Fibroblast of skin of abdomen (primary cell): ENCODE data around the gene FTO.

Source experiments
- DNase-seq: peaks from one replicate; pipeline ENCODE4 v3.0.0-alpha.2; 2013

Gene FTO

DNA sequence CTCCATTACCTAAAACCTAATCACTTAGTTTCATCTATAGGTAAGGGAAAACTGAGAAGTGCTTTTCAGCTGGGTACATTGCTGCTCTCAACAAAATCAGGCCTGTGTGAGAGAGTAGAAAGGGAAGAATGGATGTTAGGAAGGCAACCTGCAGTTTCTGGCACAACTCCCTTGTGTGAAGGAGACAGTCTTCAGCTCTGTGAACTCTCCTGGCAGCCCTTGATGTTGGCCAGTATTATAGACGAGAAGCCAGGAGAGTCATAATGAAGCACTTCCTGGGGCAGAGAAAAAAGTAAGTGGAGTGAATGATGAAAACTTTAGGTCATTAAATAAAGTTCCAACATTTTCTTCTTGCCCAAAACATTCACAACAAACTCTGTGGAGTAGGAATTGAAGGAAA, 322.5 kb downstream of the FTO start:
- DNase-seq, result no peak

DNA sequence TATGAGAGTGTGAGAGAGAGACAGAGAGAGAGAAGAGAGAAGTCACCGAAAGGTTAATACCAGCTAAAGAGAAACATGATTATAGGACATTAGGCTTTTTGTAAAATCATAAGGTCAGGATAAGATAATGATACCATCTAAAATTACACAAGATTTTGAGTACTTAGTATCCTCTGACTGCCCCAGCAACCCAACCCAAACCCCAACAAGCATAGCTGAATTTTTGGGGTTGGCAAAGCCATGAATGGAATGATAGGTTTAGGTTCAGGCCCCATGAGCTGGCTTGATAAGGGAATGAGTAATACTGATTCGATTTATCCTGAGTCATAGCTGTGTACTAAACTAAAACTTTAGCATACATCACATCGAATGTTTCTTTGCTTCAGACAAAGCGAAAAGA, 323.1 kb downstream of the FTO start:
- peak; percentile 75 for DNase-seq

DNA sequence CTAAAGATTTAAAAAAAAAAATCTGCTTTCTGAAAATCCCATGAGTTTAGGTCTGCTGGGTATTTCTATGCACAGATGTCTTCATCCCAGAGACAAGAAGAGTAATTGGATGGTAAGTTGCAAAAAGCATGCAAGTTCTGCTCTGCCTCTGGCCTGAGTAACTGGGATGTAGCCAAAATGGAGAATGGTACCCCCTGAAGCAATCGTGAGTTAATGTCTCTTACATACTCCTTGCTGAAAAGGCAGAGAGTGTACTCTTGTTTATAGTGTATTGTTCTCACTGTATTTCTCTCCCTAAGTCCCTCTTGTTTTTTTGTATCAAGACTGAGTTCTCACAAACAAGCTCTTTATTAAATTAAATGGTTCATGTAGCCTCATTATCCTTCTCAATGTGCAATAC, 323.6 kb downstream of the FTO start:
- DNase-seq, result no peak

DNA sequence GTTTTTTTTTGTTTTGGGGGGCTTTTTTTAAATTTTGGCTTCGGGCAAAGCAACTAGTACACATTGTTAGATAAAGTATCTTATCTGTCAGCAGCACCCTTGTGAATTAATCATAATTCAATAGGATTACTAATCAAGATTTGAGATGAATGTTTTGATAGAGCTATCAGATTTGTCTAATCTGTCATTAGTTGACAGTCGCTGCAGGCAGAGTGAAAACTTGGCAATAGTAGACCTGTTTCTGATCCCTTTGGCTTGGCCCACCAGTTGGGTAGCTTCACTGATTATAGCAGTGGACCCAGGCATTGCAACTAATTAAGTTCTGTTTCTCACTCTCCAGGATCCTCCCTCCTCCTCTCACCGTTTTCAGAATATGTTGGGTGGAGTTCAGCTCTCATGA, 324.0 kb downstream of the FTO start:
- no peak for DNase-seq

DNA sequence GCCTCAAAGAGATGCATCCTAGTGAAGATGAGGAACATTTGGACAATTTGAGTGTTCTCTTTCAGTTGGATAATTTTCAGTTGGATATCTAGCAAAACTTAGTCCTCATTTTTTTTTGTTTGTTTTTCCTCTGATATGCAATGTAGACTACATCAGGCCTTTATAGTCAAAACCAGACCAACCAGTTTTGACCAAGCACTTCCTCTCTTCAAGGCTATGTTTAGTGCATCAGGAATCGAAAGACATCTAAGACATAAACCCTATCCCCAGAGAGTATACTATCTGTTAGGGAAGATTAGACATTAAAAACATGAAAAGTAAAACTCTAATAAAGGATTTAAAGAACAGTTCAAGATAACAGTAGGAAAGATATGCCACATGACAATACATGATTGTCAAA, 326.5 kb downstream of the FTO start:
- DNase-seq, result no peak

DNA sequence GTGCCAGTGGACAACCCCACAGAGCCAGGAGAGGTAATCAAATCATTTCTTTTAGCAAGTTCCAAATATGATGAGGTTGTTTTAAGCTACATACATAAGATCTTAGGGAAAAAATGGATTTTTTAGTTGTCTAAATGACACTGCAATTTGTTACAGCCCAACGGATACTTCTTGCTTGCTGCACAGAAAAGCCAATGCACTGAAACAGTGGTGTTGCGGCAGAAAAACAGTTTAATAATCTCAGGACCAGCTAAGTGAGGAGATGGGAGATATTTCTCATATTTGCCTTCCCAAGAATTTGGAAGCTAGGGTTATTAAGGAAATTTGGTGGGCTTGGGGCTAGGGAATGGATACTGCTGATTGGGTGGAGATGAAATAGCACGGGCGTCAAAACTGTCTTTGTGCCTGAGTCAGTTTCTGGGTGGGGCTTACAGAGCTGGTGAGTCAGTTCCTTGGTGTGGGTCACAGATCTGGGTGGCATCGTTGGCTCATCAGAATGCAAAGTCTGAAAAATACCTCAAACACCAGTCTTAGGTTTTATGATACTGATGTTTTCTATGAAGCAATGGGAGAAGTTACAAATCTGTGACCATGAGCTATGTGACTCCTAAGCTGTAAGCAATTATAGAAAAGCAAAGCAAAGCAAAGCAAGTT, 327.3 kb downstream of the FTO start:
- DNase-seq, result no peak

DNA sequence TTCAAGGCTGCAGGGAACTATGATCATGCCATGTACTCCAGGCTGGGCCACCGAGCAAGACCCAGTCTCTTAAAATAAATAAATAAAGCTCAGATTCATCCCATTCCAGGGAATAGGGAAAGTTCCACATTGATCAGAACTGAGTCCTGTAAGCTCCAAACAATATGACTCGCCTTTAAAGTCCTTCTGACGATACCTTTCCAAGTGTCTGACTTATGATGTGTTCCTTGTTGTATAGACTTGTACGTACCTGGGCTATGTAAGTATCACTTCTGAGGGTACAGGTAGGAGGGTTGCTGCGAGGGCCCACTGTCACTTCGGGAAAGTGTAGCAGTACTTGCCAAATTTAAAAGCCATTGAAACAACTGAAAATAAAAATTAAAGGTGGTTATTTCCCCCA, 329.8 kb downstream of the FTO start:
- no peak for DNase-seq

DNA sequence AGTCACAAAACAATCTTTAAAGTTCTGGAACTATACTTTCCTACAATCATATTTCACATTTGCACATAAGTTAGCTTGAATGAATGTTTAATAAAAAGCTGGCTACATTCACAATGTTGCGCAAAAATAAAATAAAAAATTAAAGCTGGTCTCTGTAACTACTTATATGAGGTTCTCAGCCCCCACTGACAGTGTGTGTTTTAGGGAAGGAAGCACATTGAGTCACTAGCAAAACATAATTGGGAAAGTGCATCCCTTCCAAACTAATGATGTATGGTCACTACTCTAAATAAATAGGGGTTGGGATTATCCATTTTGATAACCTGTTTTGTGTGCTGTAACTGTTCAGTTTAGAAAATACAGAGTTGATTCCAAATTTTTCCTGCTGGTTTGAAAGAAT, 330.7 kb downstream of the FTO start:
- DNase-seq, result no peak

DNA sequence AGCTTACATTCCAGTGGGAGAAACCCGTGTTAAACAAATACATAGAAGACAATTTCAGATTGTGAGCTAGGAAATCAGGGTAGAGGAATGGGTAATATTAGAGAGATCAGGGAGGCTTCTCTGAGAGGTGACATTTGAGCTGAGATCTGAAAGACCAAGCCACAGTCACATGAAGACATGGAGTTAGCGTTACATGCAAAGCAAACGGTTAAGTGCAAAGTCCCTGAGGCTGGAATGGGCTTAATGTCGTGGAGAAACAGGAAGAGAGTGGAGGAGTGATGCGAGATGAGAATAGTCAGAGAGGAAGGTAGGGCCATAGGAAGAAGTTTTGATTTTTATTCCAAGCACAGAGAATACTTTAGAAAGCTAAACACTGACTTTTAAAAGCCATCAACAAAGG, 336.5 kb downstream of the FTO start:
- DNase-seq, result no peak

DNA sequence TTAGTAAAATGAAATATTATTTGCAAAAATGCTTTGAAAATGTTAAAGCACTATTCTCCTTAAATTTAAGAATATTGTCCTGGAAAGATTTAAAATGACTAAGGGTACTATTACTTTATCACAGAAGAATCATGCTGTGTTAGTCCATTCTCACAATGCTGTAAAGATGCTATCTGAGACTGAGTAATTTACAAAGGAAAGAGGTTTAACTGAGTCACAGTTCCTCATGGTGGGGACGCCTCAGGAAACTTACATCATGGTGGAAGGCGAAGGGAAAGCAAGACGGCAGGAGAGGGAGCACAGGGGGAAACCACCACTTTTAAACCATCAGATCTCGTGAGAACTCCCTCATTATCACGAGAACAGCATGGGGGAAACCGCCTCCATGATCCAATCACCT, 337.0 kb downstream of the FTO start:
- no peak for DNase-seq

DNA sequence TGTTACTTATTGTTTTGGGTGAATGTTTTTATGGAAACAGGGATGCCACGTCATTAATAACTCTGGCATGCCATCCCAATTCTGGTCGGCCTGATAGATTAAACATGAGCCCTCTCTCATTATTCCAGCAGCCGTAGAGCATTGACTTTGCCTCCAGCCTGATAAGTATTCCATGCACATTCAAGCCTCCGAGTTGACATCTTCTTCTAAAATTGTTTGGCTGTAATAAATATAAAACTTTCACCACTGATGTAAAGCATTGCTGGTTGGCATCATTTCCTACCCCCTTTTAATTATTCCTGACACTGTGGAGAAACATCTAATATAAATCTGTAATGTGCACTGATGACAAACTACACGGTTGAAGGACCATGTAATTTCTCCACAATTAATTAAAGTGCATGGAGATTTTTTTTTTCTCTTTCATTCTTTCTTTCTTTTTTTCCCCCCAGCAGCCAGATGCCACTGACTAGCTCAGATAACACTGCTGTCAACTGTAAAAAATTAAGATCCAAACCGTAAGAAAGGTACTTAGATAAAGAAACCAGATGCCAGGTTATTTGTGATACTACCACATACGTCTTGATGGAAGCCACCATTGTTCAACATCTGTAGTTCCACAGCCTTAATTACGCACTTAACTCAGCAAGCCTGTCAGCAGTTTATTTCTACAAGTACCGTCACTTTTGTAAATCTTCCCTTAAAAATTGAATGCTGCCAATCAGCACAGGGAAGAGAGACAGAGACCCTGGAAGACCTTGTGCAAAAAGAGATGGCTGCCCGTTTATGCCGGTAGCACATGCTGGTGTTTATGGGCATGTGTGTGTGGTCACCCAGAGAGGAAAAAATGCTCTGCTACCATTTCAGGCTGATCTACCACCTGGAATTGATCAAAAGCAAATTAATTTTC, 344.9 kb downstream of the FTO start:
- DNase-seq, result peak; percentile 45

DNA sequence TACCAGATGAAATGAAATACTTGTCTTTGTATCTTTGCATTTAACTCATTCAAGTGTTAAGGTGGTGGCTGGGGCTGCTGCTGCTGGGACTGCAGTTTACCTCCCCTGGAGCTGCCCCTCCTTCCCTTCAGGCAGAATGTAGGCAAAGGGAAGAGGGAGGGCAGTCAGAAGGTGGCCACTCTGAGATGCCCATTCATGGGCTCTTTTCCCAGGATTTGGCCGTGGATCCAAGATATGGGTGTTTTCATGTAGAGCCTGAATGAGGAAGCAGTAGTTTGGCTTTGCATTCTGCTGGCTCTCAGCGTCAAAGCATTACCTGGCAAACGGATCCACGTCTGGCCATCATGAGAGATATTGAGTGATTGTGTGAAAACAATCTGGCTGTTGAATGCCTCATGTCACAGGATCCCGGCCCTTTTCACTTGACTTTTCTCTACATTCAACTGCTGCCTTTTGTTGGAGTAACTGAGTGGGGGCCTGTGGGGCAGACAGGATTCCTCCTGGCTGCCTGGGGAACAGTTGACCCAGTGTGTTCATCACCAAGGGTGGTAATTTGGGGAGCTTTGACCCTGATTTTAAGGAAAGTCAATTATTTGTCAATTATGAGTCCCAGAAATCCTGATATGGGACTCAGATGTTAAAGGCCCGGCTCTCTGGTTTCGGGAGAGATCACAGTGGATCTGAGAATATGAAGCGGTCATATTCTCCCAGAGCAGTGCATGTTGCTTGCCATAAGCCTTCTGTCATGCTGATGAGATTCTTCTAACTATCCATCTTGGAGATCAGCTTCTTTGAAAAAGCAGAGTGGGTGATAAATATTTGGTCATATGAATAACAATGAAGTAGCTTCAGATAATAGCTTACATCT, 345.9 kb downstream of the FTO start:
- DNase-seq, result no peak

DNA sequence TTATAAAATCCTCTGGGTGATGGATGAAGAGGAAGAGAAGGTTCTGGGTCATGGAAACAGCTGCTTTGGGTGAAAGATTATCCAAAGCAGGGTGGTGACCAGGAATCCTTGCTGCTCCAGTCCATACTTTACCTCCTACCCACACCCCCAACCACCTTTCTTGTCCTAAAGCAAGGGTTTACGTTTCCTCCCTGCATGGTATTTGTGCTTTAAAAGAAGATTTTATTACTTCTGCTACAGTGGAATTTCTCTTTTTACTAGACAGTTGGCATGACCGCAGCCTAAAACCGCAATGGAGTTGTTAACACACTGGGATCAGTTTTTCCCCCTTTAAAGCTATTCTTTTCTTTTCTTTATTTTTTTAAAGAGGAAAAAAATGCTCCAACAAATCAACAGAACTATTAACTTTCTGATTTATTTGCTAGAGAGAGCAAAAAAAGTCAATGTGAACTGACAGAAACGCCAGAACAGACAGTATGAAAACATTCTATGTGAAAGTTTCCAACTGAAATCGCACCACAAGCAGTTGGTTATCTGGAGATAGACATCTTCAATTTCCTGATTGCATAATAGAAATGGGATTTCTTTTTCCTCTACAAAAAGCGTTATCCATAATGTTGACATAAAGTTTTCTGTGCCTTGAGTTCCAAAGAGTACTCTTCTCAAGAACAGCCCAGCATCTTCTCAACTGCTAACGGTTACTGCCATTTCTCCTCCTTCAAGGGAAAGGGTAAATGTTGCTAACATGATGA, 346.7 kb downstream of the FTO start:
- DNase-seq, result peak; percentile 41

DNA sequence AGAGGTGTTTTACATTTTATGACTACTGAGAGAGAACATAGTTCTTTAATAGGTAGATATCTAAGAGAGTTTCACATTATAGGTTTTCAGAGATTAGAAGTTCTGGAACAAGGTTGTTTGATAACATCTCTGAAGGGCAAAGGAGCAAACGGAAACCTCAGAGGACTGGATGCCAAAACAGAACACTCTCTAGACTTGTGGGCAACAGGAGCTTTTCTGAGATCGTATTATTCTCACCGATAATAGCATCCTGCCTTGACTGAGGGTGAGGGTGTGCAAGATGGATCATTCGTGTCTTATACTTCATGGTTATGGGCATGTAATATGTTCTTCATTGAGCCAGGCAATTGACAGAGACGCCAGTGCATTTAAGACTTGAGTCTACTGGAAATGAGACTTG, 347.9 kb downstream of the FTO start:
- DNase-seq, result no peak

DNA sequence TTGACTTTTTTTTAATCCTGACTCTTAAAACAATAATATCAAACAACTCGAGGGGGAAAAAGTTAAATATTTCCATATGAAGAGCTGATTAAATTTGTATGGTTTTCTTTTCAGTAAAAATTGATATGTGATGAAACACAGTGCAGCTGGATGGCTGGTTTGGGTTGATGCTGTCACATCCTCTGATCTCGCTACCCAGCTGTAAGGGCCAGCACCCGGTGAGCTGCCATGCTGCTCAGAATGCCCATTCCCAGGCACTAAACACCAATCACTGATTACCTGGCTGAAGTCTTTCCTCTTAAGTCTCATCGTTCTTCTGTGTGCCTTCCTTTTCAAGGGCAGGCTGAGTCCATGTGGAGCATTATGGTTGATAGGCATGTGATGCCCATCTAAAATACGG, 348.3 kb downstream of the FTO start:
- DNase-seq, result no peak

DNA sequence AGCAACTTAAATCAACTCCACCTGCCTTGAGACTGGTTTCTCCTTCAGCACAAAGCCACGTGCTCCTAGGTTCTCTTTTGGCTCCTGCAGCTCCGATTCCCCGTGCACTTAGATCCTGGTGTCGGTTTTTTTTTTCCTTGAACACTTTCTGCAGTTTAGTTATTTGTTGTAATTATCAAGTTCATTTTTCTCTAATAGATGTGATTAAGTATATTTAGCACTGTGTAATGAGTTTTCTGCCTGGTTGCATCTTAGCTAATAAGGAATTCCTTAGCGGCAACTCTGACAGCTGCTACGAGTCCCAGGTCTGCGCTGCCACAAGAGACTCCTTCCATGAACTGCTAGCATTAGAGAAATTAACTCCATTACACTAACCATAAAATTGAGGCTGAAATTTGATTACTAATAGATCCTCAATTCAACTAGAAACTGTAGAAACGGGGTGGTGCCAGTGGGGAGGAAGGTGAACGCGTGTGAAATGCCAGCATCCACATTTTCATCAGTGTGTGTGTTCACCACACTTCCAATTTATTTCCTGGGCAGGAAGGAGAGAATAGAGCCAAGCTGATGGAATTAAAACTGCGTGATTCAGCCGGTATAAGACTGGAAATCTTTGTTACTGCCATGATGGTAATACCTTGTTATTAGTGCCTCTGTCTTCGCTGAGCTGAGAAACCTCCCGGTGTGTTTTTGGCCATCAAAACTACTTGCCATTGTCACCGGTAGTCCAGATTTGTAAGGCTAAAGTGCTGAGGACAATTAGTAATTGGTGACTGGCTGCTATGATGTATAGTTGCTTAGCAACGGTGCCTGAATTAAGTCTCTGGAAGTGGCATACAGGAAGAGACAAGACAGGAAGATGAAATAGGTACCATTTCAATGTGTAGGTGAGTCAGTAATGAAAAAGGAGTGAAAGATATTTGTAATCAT, 350.2 kb downstream of the FTO start:
- DNase-seq, result no peak

DNA sequence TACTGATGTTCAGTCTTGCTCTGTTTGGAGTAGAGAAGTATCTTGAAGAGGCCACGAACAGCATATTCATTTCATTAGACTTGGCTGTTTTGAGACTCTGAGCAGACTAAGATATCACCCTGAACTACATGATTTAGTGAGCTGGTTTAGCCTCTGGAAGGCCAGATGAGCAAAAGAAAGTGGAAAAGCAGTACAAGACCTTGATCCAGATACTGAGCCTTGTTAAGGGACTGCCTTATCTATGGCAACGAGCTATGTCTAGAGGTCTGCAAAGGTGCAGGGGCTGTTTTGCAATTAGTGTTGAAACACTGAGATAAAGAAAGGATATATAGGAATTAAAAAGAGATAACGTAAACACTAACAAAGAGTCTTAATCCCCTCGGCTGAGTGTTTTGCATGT, 351.2 kb downstream of the FTO start:
- DNase-seq, result no peak

DNA sequence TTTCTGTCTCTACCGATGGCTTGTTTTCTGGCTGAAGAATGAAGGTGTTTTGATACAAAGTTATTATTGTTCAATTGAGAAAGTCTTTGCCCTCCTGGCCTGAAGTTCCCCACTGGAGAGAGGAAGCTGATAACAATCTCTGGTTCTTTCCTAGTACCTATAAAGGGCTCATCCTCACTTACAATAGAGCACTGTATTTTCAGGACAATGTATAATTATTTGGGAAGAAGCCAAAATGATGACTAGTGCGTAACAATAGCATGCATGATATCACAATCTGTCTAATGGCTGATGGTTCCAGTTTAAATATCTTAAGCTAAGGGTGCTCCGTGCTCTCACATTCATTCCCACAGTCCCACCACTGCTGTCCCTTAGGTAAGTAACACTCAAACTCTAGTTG, 351.9 kb downstream of the FTO start:
- DNase-seq, result no peak

DNA sequence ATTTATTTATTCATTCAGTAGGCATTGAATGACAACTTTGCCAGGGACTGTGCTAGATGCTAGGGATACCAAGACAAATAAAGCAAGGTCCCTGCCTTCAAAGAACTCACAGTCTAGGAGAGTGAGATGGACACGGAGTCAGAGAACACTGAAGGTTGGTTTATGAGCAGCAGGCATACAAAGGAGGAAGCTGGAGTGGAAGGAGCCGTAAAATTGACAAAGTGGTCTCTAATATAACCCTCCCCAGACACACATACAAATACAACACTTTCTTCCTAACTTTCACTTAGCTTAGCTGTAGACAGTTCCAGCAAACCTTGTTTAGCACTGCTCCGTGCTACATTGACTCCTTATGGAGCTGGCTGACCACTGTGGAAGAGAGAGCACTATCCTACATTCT, 353.0 kb downstream of the FTO start:
- DNase-seq, result no peak

DNA sequence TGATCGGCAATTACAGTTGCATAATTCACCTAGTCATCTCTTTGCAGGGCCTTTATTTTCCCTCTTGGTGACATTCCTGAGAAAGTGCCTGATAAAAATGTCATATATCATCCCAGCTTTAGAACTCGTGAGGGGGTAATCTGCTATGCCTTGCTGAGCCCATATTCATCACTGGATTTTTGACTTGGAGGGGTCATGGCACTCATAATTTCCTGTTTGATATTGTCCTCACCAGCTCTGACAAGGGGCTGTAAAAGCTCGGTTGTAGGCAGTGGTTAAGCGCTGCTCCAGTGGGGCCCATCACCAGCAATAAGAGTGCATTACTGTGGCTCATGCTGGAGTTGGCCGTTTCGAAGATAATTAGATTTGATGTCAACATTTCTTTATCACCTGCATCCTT, 355.4 kb downstream of the FTO start:
- DNase-seq, result no peak
